ENCODE data around the gene MTCH2.

- TF ChIP-seq, protein P1, sequence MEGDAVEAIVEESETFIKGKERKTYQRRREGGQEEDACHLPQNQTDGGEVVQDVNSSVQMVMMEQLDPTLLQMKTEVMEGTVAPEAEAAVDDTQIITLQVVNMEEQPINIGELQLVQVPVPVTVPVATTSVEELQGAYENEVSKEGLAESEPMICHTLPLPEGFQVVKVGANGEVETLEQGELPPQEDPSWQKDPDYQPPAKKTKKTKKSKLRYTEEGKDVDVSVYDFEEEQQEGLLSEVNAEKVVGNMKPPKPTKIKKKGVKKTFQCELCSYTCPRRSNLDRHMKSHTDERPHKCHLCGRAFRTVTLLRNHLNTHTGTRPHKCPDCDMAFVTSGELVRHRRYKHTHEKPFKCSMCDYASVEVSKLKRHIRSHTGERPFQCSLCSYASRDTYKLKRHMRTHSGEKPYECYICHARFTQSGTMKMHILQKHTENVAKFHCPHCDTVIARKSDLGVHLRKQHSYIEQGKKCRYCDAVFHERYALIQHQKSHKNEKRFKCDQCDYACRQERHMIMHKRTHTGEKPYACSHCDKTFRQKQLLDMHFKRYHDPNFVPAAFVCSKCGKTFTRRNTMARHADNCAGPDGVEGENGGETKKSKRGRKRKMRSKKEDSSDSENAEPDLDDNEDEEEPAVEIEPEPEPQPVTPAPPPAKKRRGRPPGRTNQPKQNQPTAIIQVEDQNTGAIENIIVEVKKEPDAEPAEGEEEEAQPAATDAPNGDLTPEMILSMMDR (IDR thresholded peaks at IDR 0.05; ENCODE audit: insufficient read depth, low read length, poor library complexity, severe bottlenecking) = no peak
- no peak for TF ChIP-seq EZH2phosphoT487 (conservative IDR thresholded peaks at IDR 0.05; ENCODE audit: low read length)
Measured at GRCh38 chr11:47661245-47661644, 18.9 kb upstream of the MTCH2 start.

Measured in SU-DHL-6 (cell line).